Activated CD4-positive, alpha-beta T cell treated with anti-CD3 and anti-CD28 coated beads for 24 hours (primary cell): ENCODE measurements around the gene LYPD6.

Experiments
- DNase-seq, 2 donors: peaks; one replicate each; pipeline ENCODE4 v3.0.0-alpha.2; 2020; ENCODE audit warnings: low read depth in 2 of 2

The LYPD6 gene

DNA sequence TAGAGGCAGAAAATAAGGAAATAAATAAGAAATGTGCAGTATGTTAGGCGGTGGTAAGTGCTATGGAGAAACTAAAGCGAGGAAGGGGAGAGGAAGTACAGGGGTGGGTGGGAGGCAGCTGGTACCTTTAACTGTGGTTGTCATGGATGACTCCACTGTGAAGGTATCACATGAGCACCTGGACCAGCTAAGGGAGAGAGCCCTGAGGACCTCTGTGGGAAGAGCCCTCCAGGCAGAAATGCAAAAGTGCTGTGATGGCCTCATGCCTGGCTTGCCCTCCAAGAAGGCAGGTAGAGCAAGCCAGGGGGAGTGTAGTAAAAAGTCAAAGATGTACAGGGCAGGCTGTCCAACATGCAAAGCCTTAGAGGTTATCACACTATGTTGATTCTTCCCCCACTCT, 17.9 kb downstream of the LYPD6 start:
- no peak for DNase-seq

DNA sequence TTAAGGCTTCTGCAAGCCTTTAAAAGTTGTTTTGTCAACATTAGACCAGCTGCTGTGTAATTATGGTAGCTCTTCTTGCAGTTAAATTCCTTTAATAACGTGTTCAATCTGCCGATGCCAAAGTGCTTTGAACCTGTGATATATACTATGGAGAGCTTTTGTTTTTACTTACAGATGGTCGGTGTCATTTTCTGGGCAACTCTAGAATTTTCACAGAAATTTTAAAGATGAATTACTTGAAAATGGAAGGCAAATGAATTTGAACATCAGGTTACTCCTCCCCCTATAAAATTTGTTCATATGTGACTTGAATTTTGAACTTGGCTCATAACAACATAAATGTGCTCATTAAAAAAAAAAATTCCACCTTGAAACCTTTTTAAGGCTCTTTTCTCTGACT, 23.0 kb downstream of the LYPD6 start:
- DNase-seq = no peak

DNA sequence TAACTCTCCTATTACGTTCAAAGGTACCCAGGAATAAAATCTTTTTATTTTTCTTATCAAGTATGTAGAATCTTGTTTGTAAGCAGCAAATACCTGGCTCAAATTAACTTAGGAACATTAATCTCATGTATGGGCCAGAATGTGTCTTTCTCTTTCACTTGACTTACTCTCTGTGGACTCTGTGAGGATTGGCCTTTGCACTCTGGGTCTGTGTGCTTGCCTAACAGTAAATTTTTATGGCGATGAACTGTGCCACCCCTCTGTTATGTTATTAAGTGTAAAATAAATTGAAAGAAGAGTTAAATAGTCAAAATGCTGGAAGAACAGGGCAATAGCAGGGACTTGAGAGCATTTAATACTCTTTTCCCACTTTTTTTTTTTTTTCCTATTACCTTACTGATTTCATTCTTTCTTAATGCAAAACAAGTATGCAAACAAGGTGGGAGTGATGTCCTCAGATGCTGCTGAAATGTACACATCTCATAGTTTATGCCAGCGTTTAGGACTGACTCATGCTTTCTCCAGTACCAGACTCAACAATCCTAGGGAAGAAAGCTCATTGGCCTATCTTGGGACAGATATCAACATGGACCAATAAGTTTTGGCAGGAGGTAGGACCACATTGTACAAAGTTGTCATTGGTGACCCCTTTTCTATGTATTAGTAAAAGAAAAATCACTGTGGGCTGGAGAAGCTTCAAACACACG, 25.5 kb downstream of the LYPD6 start:
- DNase-seq = no peak

- DNase-seq = no peak
Observed at GRCh38 chr2:149357058-149357457, 26.7 kb downstream of the LYPD6 start.

DNA sequence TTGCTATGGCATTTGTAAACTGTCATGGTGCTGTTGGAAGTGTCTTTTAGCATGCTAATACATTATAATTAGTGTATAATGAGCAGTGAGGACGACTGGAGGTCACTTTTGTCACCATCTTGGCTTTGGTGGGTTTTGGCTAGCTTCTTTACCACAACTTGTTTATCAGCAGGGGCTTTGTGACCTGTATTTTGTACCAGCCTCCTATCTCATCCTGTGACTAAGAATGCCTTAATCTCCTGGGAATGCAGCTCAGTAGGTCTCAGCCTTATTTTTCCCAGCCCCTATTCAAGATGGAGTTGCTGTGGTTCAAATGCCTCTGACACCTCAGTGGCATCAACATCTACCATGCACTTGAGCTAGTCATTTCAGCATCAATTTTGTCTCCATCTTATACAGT, 29.7 kb downstream of the LYPD6 start:
- no peak for DNase-seq

- no peak for DNase-seq
Observed at GRCh38 chr2:149363958-149364357, 33.6 kb downstream of the LYPD6 start.

- no peak for DNase-seq
Observed at GRCh38 chr2:149364839-149365238, 34.5 kb downstream of the LYPD6 start.

DNA sequence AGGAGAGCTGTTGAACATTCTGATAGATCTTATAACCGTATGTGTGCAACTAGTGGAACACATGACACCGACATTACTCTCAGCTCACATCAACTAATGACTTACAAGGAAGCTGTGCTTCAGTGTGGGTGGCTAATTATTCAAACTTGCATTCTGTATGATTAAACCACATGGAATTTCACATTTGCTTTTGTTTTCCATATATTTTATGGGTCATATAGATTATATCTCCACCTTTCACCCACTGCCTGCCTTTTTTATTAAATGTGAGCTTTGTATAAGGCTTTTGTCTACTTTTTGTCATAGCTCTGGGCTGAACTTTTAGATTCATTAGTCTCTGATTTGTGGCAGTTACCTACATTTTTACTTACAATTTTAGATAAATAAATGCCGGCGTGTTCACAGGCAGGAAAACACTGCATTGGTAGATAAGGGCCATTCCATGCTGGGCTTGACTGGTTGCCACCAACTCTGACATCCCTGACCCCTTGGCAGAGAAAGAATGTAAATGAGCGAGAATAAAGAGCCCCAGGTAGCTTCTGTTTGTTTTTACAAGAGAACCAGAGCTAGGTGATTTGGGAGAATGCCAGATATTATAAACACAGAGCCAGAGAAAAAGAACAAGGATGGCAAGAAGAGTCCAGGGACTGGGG, 35.7 kb downstream of the LYPD6 start:
- DNase-seq = no peak

DNA sequence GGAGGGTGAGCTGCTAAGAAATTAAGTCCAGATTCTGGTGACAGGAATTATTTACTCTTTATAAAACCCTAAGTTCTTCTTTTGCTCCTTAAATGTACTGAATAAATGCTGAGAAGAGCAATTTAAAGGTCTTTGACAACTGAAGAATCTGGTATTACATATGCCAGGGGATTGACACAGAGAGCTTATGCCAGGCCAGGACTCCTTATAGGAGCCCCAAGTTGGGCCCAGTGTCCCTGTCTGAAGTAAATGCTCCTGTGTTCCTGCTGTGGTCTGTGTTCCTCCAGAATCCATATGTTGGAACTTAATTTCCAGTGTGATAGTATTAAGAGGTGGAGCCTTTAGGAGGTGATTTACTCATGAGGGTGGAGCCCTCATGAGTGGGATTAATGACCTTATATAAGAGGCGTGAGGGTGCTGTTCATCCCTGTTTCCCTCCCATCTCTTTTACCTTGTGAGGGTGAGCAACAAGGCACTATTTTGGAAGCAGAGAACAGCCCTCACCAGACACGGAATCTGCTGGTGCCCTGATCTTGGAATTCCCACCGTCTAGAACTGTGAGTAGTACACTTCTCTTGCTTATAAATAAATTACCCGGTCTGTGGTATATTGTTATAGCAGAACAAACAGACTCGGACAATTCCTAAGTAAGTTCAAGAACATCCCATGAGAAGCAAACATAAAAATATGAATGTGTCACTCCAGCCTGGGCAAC, 39.8 kb downstream of the LYPD6 start:
- no peak for DNase-seq

GRCh38 chr2:149371476-149371875, 41.1 kb downstream of the LYPD6 start:
- DNase-seq = no peak

DNA sequence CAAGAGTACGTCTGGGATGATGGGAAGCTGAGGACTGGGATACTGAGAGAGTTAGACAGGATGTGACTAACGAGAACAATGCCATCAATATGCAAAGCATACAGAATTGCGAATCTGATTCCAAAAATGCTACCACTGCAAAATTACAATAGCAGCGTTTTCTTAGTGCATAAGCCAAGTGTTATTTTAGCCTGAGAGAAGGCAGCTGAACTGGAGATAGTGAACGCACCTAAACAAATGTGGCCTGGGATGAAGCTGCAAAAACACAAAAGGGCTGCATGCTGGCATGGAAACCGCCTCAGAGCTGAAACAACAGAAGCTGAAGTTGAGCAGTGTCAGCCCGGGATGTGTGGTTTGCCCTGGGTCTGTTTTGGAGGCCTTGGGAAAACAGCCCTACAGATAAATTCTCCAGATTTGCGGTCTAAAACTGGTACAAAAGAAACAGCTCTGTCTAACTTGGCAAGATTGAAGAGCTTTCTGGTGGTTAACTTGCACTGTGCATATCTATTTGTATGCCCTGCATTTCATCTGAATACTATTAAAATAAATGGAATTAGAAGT, 45.5 kb downstream of the LYPD6 start:
- no peak for DNase-seq

GRCh38 chr2:149380205-149380604, 49.8 kb downstream of the LYPD6 start:
- no peak for DNase-seq

- DNase-seq = no peak
Observed at GRCh38 chr2:149383340-149383739, 53.0 kb downstream of the LYPD6 start.

DNA sequence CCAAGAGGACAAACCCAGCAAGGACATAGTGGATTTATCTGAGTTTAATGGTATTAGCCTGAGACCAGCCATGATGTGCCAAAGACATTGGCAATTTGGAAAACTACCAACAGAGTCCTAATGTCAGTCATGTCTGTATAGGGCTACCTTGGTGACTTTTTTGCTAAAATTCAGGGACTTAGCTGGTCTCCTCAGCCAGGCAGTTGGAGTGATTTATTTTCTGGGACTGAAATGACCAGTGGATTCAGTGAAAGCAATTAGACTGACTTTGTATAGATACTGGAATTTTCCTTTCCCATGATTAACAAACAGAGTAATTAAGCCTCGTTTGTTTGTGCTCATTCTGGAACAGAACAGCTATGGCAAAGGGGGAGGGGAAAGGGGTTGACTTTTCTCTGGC, 55.0 kb downstream of the LYPD6 start:
- no peak for DNase-seq

DNA sequence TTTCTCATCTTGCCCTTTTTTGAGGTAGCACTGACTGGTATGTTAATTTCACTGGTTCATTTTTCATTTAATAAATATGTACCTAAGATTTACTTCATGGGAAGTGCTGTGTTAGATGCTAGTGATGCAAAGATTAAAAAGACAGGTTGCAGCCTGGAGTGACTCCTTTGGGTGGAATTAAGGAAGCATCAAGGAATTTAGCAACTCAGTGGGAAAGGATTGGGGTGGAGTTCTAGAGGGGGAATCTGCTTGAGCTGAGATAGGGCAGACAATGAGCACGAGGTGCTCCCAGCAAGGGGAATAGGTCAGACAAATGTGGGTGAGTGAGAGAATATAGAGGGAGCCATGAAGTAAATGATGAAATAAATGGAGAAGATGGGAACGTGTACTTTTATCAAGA, 57.0 kb downstream of the LYPD6 start:
- DNase-seq = no peak

GRCh38 chr2:149388120-149388816, 57.9 kb downstream of the LYPD6 start:
- DNase-seq = no peak

GRCh38 chr2:149389506-149390167, 59.2 kb downstream of the LYPD6 start:
- no peak for DNase-seq

GRCh38 chr2:149393614-149394013, 63.2 kb downstream of the LYPD6 start:
- no peak for DNase-seq

DNA sequence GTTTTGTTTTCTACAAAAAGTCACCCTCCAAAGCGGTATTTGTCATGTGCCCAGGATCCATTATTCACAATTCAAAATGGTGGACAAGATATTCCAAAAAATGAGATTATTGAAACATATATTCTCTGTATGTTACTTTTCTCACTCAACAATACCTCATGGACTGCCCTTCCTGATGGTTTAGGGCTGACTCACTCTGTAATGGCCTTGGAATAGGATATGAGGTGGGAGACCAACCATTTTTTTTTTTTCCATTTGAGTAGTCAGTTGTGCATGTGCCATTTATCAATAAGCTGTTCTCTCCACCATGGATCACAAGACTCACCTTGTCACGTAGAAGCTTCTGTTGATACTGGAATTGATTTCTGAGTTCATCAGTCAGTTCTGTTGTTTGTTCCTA, 64.5 kb downstream of the LYPD6 start:
- DNase-seq = no peak

GRCh38 chr2:149399934-149400615, 69.7 kb downstream of the LYPD6 start:
- DNase-seq = no peak

DNA sequence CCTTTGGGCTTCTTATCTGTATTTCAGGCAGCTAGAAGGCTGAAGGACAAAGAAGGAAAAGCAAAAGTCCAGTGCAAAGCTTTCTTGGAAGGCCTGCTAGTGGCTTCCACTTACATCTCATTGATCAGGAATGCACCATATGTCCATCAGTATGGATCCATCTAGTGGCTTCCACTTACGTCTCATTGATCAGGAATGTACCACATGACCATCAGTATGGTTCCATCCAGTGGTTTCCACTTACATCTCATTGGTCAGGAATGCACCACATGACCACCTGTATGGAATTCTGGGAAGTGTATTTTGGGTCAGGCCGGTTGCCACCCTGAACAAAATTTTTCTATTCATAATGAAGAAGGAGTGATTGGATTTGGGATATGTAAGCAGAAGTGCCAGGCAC, 70.6 kb downstream of the LYPD6 start:
- no peak for DNase-seq
